Vagina (tissue), 2 donors: Measurements from ENCODE around the gene NUDT1.

Experiments used
- POLR2AphosphoS5 ChIP-seq, 2 donors: sonication (generic); formaldehyde crosslinking; IDR thresholded peaks; one replicate each; pipeline ENCODE4 v1.9.0; 2017; ENCODE audit warnings: antibody characterized with exemption in 2 of 2, mild to moderate bottlenecking in 2 of 2, low read depth in 1 of 2; ENCODE audit not compliant: insufficient read depth in 1 of 2
- TF ChIP-seq, protein P1 (sequence below), 3 experiments: fragments of 450-650 bp in 2 of 3; fragments of 200-600 bp in 1 of 3; sonication (generic) in 1 of 3; IDR thresholded peaks; one replicate each; pipeline ENCODE4 v1.5.1; 2017 to 2019; ENCODE audit warnings: antibody characterized with exemption in 3 of 3, mild to moderate bottlenecking in 2 of 3, moderate library complexity in 2 of 3

DNA sequence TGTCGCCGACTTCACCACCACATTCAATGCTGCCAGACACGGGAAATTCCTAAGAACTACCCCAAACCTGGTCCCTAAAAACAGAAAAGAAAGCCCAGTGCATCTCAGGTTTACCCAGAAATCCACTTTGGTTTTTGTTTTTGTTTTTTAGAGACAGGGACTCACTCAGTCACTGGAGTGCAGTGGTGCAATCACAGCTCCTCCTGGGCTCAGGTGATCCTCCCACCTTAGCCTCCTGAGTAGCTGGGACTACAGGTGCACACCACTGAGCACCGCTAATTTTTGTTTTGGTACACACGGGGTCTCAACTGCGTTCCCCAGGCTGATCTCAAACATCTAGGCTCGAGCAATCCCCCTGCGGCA is 32.1 kb upstream of the NUDT1 start:
- TF ChIP-seq, protein P1, sequence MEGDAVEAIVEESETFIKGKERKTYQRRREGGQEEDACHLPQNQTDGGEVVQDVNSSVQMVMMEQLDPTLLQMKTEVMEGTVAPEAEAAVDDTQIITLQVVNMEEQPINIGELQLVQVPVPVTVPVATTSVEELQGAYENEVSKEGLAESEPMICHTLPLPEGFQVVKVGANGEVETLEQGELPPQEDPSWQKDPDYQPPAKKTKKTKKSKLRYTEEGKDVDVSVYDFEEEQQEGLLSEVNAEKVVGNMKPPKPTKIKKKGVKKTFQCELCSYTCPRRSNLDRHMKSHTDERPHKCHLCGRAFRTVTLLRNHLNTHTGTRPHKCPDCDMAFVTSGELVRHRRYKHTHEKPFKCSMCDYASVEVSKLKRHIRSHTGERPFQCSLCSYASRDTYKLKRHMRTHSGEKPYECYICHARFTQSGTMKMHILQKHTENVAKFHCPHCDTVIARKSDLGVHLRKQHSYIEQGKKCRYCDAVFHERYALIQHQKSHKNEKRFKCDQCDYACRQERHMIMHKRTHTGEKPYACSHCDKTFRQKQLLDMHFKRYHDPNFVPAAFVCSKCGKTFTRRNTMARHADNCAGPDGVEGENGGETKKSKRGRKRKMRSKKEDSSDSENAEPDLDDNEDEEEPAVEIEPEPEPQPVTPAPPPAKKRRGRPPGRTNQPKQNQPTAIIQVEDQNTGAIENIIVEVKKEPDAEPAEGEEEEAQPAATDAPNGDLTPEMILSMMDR (IDR thresholded peaks at IDR 0.05), result no peak
- no peak for TF ChIP-seq POLR2AphosphoS5 (IDR thresholded peaks at IDR 0.05; ENCODE audit: insufficient read depth in 1 of 2, low read depth in 1 of 2)
